GM23338 (cell line): Measurements from ENCODE around the gene RPA1.

Source experiments
- CREB1 ChIP-seq: fragments of 250-450 bp; sonication (Bioruptor Pico); IDR thresholded peaks from 2 replicates; pipeline ENCODE4 v1.5.0; 2020; ENCODE audit warnings: low read depth, mild to moderate bottlenecking, moderate library complexity
- EZH2 ChIP-seq: fragments of 200-600 bp; sonication (generic); IDR thresholded peaks from one replicate; pipeline ENCODE4 v1.8.0; 2017; ENCODE audit warnings: antibody characterized with exemption, mild to moderate bottlenecking, low read depth; ENCODE audit not compliant: unreplicated experiment
- EZH2phosphoT487 ChIP-seq: fragments of 200-600 bp; sonication (generic); IDR thresholded peaks from one replicate; pipeline ENCODE4 v1.8.1; 2018; ENCODE audit warnings: antibody characterized with exemption; ENCODE audit not compliant: unreplicated experiment
- JUNB ChIP-seq: IDR thresholded peaks from one replicate; pipeline ENCODE4 v1.6.1; 2016; ENCODE audit warnings: antibody characterized with exemption; ENCODE audit not compliant: unreplicated experiment
- POLR2AphosphoS5 ChIP-seq: IDR thresholded peaks from 2 replicates; pipeline ENCODE4 v1.6.1; 2016; ENCODE audit warnings: antibody characterized with exemption, low read depth
- ZNF331 ChIP-seq: fragments of 250-450 bp; sonication (Bioruptor Pico); IDR thresholded peaks from 2 replicates; pipeline ENCODE4 v1.5.0; 2020; ENCODE audit warnings: low read depth, mild to moderate bottlenecking, moderate library complexity
- TF ChIP-seq, protein P1 (sequence below), 2 experiments: fragments of 200-600 bp in 1 of 2; sonication (generic) in 1 of 2; conservative IDR thresholded peaks; 2 replicates each; pipeline versions ENCODE4 v1.5.1 to v1.6.1; 2016 to 2017; ENCODE audit warnings: antibody characterized with exemption in 2 of 2, low read depth in 2 of 2, mild to moderate bottlenecking in 2 of 2, moderate library complexity in 1 of 2
- TF ChIP-seq, protein P2 (sequence below): fragments of 250-450 bp; sonication (Bioruptor Pico); IDR thresholded peaks from 2 replicates; pipeline ENCODE4 v1.5.0; 2020; ENCODE audit warnings: mild to moderate bottlenecking, moderate library complexity
- TF ChIP-seq, protein P3 (sequence below): IDR thresholded peaks from one replicate; pipeline ENCODE4 v1.6.1; 2018; ENCODE audit warnings: antibody characterized with exemption; ENCODE audit not compliant: unreplicated experiment
- TF ChIP-seq, protein P4 (sequence below): IDR thresholded peaks from 2 replicates; pipeline ENCODE4 v1.6.1; 2016; ENCODE audit warnings: antibody characterized with exemption

DNA sequence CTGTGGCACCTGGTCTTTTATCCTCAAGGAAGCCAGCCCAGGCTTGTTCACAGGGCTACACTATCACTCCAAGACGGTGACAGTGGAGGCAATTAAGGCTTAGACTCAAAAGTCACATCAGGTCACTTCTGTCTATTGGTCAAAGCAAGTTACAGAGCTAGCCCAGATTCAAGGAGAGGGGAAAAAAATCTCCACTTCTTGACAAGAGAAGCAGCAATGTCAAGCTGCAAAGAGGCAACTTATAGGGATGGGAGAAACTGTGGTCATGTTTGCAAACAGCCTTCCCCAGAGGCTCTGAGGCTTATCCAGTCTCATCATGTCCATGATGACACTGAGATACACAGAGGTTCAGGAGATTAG lies 36.4 kb upstream of the RPA1 start:
- TF ChIP-seq, protein P1, sequence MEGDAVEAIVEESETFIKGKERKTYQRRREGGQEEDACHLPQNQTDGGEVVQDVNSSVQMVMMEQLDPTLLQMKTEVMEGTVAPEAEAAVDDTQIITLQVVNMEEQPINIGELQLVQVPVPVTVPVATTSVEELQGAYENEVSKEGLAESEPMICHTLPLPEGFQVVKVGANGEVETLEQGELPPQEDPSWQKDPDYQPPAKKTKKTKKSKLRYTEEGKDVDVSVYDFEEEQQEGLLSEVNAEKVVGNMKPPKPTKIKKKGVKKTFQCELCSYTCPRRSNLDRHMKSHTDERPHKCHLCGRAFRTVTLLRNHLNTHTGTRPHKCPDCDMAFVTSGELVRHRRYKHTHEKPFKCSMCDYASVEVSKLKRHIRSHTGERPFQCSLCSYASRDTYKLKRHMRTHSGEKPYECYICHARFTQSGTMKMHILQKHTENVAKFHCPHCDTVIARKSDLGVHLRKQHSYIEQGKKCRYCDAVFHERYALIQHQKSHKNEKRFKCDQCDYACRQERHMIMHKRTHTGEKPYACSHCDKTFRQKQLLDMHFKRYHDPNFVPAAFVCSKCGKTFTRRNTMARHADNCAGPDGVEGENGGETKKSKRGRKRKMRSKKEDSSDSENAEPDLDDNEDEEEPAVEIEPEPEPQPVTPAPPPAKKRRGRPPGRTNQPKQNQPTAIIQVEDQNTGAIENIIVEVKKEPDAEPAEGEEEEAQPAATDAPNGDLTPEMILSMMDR (conservative IDR thresholded peaks at IDR 0.05; ENCODE audit: low read depth in 2 of 2) = no peak
- TF ChIP-seq, protein P2, sequence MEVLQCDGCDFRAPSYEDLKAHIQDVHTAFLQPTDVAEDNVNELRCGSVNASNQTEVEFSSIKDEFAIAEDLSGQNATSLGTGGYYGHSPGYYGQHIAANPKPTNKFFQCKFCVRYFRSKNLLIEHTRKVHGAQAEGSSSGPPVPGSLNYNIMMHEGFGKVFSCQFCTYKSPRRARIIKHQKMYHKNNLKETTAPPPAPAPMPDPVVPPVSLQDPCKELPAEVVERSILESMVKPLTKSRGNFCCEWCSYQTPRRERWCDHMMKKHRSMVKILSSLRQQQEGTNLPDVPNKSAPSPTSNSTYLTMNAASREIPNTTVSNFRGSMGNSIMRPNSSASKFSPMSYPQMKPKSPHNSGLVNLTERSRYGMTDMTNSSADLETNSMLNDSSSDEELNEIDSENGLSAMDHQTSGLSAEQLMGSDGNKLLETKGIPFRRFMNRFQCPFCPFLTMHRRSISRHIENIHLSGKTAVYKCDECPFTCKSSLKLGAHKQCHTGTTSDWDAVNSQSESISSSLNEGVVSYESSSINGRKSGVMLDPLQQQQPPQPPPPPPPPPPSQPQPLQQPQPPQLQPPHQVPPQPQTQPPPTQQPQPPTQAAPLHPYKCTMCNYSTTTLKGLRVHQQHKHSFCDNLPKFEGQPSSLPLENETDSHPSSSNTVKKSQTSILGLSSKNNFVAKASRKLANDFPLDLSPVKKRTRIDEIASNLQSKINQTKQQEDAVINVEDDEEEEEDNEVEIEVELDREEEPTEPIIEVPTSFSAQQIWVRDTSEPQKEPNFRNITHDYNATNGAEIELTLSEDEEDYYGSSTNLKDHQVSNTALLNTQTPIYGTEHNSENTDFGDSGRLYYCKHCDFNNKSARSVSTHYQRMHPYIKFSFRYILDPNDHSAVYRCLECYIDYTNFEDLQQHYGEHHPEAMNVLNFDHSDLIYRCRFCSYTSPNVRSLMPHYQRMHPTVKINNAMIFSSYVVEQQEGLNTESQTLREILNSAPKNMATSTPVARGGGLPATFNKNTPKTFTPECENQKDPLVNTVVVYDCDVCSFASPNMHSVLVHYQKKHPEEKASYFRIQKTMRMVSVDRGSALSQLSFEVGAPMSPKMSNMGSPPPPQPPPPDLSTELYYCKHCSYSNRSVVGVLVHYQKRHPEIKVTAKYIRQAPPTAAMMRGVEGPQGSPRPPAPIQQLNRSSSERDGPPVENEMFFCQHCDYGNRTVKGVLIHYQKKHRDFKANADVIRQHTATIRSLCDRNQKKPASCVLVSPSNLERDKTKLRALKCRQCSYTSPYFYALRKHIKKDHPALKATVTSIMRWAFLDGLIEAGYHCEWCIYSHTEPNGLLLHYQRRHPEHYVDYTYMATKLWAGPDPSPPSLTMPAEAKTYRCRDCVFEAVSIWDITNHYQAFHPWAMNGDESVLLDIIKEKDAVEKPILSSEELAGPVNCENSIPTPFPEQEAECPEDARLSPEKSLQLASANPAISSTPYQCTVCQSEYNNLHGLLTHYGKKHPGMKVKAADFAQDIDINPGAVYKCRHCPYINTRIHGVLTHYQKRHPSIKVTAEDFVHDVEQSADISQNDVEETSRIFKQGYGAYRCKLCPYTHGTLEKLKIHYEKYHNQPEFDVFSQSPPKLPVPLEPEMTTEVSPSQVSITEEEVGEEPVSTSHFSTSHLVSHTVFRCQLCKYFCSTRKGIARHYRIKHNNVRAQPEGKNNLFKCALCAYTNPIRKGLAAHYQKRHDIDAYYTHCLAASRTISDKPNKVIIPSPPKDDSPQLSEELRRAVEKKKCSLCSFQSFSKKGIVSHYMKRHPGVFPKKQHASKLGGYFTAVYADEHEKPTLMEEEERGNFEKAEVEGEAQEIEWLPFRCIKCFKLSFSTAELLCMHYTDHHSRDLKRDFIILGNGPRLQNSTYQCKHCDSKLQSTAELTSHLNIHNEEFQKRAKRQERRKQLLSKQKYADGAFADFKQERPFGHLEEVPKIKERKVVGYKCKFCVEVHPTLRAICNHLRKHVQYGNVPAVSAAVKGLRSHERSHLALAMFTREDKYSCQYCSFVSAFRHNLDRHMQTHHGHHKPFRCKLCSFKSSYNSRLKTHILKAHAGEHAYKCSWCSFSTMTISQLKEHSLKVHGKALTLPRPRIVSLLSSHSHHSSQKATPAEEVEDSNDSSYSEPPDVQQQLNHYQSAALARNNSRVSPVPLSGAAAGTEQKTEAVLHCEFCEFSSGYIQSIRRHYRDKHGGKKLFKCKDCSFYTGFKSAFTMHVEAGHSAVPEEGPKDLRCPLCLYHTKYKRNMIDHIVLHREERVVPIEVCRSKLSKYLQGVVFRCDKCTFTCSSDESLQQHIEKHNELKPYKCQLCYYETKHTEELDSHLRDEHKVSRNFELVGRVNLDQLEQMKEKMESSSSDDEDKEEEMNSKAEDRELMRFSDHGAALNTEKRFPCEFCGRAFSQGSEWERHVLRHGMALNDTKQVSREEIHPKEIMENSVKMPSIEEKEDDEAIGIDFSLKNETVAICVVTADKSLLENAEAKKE = no peak
- no peak for TF ChIP-seq EZH2
- TF ChIP-seq EZH2phosphoT487 = no peak
- TF ChIP-seq, protein P3, sequence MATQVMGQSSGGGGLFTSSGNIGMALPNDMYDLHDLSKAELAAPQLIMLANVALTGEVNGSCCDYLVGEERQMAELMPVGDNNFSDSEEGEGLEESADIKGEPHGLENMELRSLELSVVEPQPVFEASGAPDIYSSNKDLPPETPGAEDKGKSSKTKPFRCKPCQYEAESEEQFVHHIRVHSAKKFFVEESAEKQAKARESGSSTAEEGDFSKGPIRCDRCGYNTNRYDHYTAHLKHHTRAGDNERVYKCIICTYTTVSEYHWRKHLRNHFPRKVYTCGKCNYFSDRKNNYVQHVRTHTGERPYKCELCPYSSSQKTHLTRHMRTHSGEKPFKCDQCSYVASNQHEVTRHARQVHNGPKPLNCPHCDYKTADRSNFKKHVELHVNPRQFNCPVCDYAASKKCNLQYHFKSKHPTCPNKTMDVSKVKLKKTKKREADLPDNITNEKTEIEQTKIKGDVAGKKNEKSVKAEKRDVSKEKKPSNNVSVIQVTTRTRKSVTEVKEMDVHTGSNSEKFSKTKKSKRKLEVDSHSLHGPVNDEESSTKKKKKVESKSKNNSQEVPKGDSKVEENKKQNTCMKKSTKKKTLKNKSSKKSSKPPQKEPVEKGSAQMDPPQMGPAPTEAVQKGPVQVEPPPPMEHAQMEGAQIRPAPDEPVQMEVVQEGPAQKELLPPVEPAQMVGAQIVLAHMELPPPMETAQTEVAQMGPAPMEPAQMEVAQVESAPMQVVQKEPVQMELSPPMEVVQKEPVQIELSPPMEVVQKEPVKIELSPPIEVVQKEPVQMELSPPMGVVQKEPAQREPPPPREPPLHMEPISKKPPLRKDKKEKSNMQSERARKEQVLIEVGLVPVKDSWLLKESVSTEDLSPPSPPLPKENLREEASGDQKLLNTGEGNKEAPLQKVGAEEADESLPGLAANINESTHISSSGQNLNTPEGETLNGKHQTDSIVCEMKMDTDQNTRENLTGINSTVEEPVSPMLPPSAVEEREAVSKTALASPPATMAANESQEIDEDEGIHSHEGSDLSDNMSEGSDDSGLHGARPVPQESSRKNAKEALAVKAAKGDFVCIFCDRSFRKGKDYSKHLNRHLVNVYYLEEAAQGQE = no peak
- no peak for TF ChIP-seq POLR2AphosphoS5
- TF ChIP-seq, protein P4, sequence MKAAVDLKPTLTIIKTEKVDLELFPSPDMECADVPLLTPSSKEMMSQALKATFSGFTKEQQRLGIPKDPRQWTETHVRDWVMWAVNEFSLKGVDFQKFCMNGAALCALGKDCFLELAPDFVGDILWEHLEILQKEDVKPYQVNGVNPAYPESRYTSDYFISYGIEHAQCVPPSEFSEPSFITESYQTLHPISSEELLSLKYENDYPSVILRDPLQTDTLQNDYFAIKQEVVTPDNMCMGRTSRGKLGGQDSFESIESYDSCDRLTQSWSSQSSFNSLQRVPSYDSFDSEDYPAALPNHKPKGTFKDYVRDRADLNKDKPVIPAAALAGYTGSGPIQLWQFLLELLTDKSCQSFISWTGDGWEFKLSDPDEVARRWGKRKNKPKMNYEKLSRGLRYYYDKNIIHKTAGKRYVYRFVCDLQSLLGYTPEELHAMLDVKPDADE = no peak
- no peak for TF ChIP-seq ZNF331
- no peak for TF ChIP-seq JUNB
- TF ChIP-seq CREB1 (CRISPR knock-in tag) = no peak
